ENCODE results near the gene TMEM107. TPM values are rescaled to one million over a fixed set of nuclear protein-coding genes. Genes with fewer than 3 reads are reported as not detected.

The TMEM107 gene
- total RNA-seq, 1 experiment from 2014 or later = 30.1 TPM

DNA sequence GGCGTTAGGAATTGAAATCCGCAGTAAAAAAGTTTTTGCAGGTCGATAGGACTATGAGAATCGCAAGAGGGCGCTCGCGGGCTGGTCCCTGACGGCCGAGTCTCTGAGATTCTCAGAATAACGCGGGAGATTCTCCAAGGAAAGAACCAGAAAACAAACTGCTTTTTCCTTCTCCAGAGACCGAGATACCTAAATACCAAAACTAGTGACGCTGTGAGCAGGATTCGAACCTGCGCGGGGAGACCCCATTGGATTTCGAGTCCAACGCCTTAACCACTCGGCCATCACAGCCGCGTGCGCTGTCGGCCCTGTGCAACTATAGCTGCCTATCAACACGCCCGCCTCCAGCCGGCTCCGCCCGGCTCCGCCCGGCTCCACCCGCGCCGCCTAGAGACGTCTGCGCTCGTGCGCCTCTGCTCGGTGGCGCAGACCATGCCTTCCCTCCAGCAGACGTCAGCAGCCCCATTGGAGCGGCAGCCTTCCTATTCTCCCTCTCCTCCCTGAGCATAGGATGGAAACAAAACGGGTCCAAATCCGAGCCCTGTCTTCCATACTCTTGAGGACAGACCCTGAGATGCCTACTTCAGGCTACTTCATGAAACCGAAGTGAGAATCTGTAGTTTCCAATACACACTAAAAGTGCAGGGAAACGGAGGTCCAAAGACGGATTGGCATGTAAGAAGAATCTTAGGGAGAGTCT lies 37.4 kb downstream of the TMEM107 start (continued):
- TF ChIP-seq REST (IDR thresholded peaks at IDR 0.05; ENCODE audit: low read depth) (no peak), FOSL1 (IDR thresholded peaks at IDR 0.05; ENCODE audit: low read depth) (no peak), CEBPB (IDR thresholded peaks at IDR 0.05; ENCODE audit: low read depth) (no peak)

DNA sequence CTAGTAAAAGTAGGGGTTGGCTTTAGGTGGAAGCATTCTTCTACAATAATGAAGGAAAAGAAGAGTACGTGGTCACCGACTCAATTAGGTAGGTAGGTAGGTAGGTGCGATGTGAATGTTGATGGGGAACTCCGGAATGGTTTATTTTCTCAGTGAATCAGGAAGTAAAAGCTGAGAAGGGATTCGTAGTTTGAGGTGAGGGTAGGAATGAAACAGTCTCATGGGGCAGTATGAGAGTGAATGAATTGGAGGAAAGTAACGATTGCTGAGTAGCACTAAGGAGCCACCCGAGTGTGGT lies 37.9 kb downstream of the TMEM107 start:
- H2AFZ ChIP-seq (ENCODE audit: low read depth, low read length, poor library complexity, severe bottlenecking) = peak overlapping the region; percentile 29
- intact Hi-C loops (cut with micrococcal nuclease) = loop anchor here (2.0 to 5.0 kb wide), 3 partner anchors 18 to 84 kb away; no protein-coding TSS in a partner anchor
- no peaks in the 10 kb centered on the region for H3K9me3 ChIP-seq (ENCODE audit: control insufficient read depth in 1 of 2, insufficient read depth in 1 of 2, low read depth in 1 of 2, low read length in 2 of 2)
- peaks cover 4 to 21% of the 10 kb centered on the region in 2 experiments for H3K36me3 ChIP-seq (ENCODE audit: control insufficient read depth in 1 of 2, insufficient read depth in 2 of 2, low read length in 2 of 2)
- peaks cover 32 to 66% of the 10 kb centered on the region in 2 experiments for H3K4me1 ChIP-seq (ENCODE audit: control insufficient read depth in 1 of 2, insufficient read depth in 2 of 2, low read length in 2 of 2)
- H3K27me3 ChIP-seq (ENCODE audit: insufficient read depth, low read length) = no peaks in the 10 kb centered on the region
- ATAC-seq (no peak), DNase-seq (ENCODE audit: low read depth, low spot score) (no peak)
- no TSS peak for BruUV-seq (replicated peaks)
- H3K9me2 ChIP-seq (ENCODE audit: insufficient read depth) = no peaks in the 10 kb centered on the region
- H4K20me1 ChIP-seq (ENCODE audit: insufficient read depth) = 0 out of 2 replicates have a peak, but pooled peaks cover 6% of the 10 kb centered on the region
- RAD21 ChIA-PET (ENCODE audit: low non-redundant PET in 1 of 2, low total read pairs in 2 of 2, uncharacterized antibody in 2 of 2, unreplicated experiment in 2 of 2) = no interaction called here
- CTCF ChIA-PET = interaction anchor here (1.2 to 2.8 kb wide), 4 partner anchors 11 to 64 kb away, joined by 3 to 13 read pairs (median 6); partner anchors contain the start of gene BORCS6
- peak overlapping the region in 1 of 2 experiments; percentile 33; a peak in 2 of 4 replicates for H3K4me3 ChIP-seq (replicated peaks in 1 of 2; ENCODE audit: low read depth in 1 of 2, low read length in 2 of 2)
- POLR2A ChIA-PET = interaction anchor here (2.2 to 3.7 kb wide), 2 partner anchors 14 to 35 kb away, joined by 6 to 25 read pairs; partner anchors contain the start of gene PER1
- peak overlapping the region; percentile 44; the same call in 1 of the 2 replicates for H3K9ac ChIP-seq (ENCODE audit: low read length)
- peak overlapping the region; percentile 16 for H3K27ac ChIP-seq (ENCODE audit: low read depth, low read length)
- H3K4me2 ChIP-seq (ENCODE audit: low read length) = peak overlapping the region; percentile 77
- no peaks in the 10 kb centered on the region for H3K79me2 ChIP-seq (ENCODE audit: insufficient read depth, low read length)
- TF ChIP-seq ZBTB33 (IDR thresholded peaks at IDR 0.05; ENCODE audit: extremely low read depth, insufficient replicate concordance, low read length) (no peak), ZNF274 (IDR thresholded peaks at IDR 0.05; ENCODE audit: low read depth, low read length) (no peak), CBX3 (IDR thresholded peaks at IDR 0.05; ENCODE audit: low read depth) (no peak), SIN3A (IDR thresholded peaks at IDR 0.05; ENCODE audit: low read depth) (no peak; the same call in 1 of the 2 replicates), CEBPB (IDR thresholded peaks at IDR 0.05; ENCODE audit: low read depth) (no peak; the same call in 1 of the 2 replicates), POLR2A (IDR thresholded peaks at IDR 0.05; ENCODE audit: borderline replicate concordance, extremely low read depth, insufficient read depth, insufficient read length) (no peak), SRF (IDR thresholded peaks at IDR 0.05; ENCODE audit: low read depth) (no peak), TCF7L2 (IDR thresholded peaks at IDR 0.05; ENCODE audit: borderline replicate concordance, extremely low read depth, insufficient read depth, insufficient read length) (no peak), JUND (IDR thresholded peaks at IDR 0.05) (no peak), ATF3 (IDR thresholded peaks at IDR 0.05) (no peak), CTCF (IDR thresholded peaks at IDR 0.05 in 2 of 3, conservative IDR thresholded peaks at IDR 0.05 in 1 of 3; ENCODE audit: borderline replicate concordance in 1 of 3, insufficient read depth in 1 of 3, low read depth in 2 of 3, low read length in 2 of 3) (no peak), MAX (IDR thresholded peaks at IDR 0.05) (no peak), SP1 (IDR thresholded peaks at IDR 0.05; ENCODE audit: low read depth) (no peak)
